ENCODE data around the gene ACVR2B.
A peak's percentile ranks its signal among the peaks of the same experiment; 100 is the strongest.

ACVR2B gene

GRCh38 chr3:38490281-38491030, 36.8 kb downstream of the ACVR2B start:
- Histone ChIP-seq H3K9me3 (ENCODE audit: insufficient read depth, low read depth, low read length) (no peaks in the 10 kb centered on the region), H3K4me1 (ENCODE audit: insufficient read depth, low read length) (no peaks in the 10 kb centered on the region), H3K27me3 (ENCODE audit: insufficient read depth, low read length) (no peaks in the 10 kb centered on the region), H3K4me3 (ENCODE audit: low read length) (no peak overlapping the region), H3K27ac (ENCODE audit: low read depth, low read length) (no peak overlapping the region), H3K9ac (ENCODE audit: low read depth, low read length) (no peak overlapping the region), H3K36me3 (ENCODE audit: insufficient read depth, low read length) (peaks cover 29% of the 10 kb centered on the region)
- 87% methylated on average over 11 of the region's 11 CpGs for WGBS

DNA sequence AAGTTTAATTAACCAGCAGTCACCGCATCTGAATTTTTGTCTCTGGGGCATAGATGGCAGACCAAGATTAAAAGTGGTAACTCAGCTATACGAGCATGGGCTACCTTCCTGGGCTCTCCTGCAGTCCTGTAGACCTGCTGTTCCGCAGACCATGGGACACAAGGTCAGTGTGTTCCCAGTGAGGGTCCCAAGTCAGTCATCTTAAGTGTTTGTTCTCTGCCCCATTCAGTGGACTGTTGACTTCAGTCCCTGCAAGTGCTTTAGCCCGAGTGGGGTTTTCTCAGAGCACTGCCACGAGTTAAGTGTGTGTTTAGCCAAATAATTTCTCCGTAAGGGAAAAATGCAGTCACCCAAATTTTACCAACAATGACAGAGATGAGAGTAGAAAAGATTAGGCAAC, 37.5 kb downstream of the ACVR2B start:
- Histone ChIP-seq H3K4me3 (ENCODE audit: low read length) (no peak overlapping the region), H3K9me3 (ENCODE audit: insufficient read depth, low read depth, low read length) (no peaks in the 10 kb centered on the region), H3K27me3 (ENCODE audit: insufficient read depth, low read length) (no peaks in the 10 kb centered on the region), H3K9ac (ENCODE audit: low read depth, low read length) (no peak overlapping the region), H3K27ac (ENCODE audit: low read depth, low read length) (no peak overlapping the region), H3K36me3 (ENCODE audit: insufficient read depth, low read length) (peaks cover 22% of the 10 kb centered on the region), H3K4me1 (ENCODE audit: insufficient read depth, low read length) (no peaks in the 10 kb centered on the region)
- WGBS, result 95% methylated on average over 6 of the region's 6 CpGs

DNA sequence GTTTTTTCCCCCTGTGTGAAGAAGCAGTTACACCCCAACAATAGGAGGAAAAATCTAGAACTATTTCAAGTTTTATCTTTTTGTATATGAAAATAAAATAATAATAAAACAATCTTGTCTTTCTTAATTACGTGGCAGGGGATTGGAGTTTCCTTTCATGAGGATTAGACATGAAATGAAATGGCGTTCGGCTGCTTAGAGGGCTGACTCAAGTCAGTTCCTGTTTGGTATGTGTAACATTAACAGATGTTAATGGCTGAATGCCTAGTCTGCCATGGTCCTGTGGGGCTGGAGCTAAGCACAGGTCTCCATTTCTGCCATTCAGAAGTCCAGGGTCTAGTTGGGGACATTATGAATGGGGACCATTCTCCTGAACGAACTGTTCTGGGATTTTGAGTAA, 39.3 kb downstream of the ACVR2B start:
- H3K27ac ChIP-seq (ENCODE audit: low read depth, low read length), result no peak overlapping the region
- no peaks in the 10 kb centered on the region for H3K9me3 ChIP-seq (ENCODE audit: insufficient read depth, low read depth, low read length)
- peaks cover 9% of the 10 kb centered on the region for H3K4me1 ChIP-seq (ENCODE audit: insufficient read depth, low read length)
- no peaks in the 10 kb centered on the region for H3K27me3 ChIP-seq (ENCODE audit: insufficient read depth, low read length)
- H3K4me3 ChIP-seq (ENCODE audit: low read length), result no peak overlapping the region
- H3K9ac ChIP-seq (ENCODE audit: low read depth, low read length), result no peak overlapping the region
- WGBS, result 93% methylated on average over 4 of the region's 4 CpGs
- H3K36me3 ChIP-seq (ENCODE audit: insufficient read depth, low read length), result peaks cover 16% of the 10 kb centered on the region

DNA sequence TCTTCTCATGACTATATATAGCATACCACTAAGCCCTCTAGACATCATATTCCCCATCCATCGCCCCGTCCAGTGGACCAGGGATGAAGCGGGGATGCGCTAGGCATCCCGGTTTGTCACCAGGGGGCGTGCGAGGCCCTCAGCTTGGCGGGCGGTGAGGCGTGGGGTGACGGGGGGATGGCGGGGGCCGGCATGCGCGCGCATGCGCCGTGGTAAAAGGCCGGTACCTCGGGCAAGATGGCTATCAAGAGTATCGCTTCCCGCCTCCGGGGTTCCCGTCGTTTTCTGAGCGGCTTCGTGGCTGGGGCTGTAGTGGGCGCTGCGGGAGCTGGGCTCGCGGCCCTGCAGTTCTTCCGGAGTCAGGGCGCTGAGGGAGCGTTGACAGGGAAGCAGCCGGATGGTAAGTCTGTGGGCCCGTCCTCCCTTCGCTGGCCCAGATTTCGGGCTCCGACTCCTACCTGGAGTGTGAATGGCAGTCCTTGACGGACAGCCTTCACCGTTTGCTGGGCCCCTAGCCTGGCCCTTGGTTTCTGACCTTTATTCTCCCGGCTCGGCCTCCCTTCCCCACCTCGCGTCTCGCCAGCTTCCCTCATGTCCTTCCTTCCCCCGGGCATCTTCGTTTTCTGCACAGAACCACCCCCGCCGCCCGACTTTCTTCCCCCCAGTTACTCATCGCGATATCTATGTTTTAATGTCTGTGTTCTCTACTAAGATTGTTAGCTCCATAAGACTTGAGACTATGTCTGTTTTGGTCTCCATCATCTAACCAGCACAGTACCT, 42.6 kb downstream of the ACVR2B start, which contains the start of gene EXOG:
EXOG (plus strand) TSS at position 210 of the 780 bp plus-strand sequence; CDS start at position 238, 28 bp downstream.
- WGBS, result 1% methylated on average over 53 of the region's 53 CpGs
- Histone ChIP-seq H3K36me3 (ENCODE audit: insufficient read depth, low read length) (peaks cover 26% of the 10 kb centered on the region), H3K4me1 (ENCODE audit: insufficient read depth, low read length) (peaks cover 9% of the 10 kb centered on the region), H3K9ac (ENCODE audit: low read depth, low read length) (peak within 1 kb of the TSS; percentile 84), H3K4me3 (ENCODE audit: low read length) (peak within 1 kb of the TSS; percentile 94), H3K27me3 (ENCODE audit: insufficient read depth, low read length) (no peaks in the 10 kb centered on the region), H3K27ac (ENCODE audit: low read depth, low read length) (peak within 1 kb of the TSS; percentile 78), H3K9me3 (ENCODE audit: insufficient read depth, low read depth, low read length) (no peaks in the 10 kb centered on the region)

DNA sequence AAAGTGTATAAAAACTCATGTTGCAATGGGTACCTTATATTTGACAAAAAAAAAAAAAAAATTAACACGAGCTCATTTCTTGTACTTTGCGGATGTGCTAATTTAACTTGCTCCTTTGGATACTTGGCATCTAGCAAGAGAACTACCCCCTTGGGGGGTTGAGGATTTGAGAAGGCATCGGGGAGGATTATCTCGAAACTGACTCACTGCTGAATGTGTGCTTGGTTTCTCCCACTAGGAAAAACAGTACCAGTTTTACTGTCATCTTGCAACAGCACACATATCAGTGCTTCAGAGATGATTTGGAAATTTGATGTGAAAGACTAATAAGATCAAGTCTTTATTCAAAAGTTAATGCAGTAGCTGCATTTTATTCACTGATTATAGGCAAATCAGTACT, 43.3 kb downstream of the ACVR2B start:
- Histone ChIP-seq H3K9me3 (ENCODE audit: insufficient read depth, low read depth, low read length) (no peaks in the 10 kb centered on the region), H3K4me3 (ENCODE audit: low read length) (peak overlapping the region; percentile 94), H3K27me3 (ENCODE audit: insufficient read depth, low read length) (no peaks in the 10 kb centered on the region), H3K27ac (ENCODE audit: low read depth, low read length) (no peak overlapping the region), H3K36me3 (ENCODE audit: insufficient read depth, low read length) (peaks cover 31% of the 10 kb centered on the region), H3K4me1 (ENCODE audit: insufficient read depth, low read length) (peaks cover 9% of the 10 kb centered on the region), H3K9ac (ENCODE audit: low read depth, low read length) (peak overlapping the region; percentile 84; the same call in 1 of the 2 replicates)
- WGBS, result 60% methylated on average over 4 of the region's 4 CpGs

DNA sequence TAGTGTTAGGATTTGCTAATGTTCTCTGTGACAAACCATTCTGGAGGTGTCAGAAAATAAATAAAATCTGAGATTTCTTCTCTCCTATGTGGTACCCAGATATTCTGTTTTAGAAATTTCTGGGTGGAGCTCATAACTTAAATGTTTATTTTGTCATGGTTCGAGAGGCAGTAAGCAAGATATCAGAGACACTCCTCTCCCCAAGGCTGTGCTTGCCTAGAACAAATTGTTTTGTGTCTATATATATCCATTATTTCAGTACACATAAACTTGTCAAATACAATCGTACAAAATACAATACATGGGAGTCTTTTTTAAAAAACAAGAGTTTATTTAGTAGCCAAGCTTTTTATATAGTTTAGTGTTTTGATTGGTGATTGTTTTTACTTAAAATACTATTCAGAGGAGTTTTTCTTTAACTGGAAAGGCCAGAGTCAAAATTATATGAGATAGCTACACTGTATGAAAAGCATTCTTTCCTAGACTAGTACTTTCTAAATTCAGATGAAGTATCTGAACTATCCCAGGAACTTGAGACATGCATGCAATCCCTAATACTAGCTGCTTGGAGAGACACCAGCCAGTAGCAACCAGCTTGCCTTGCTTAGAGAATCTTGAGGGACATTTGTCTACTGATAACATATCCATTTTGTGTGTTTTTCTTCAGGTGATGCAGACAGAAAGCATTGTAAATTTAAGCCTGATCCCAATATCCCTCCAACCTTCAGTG, 47.2 kb downstream of the ACVR2B start:
- no peak overlapping the region for H3K27ac ChIP-seq (ENCODE audit: low read depth, low read length)
- no peak overlapping the region for H3K4me3 ChIP-seq (ENCODE audit: low read length)
- no peaks in the 10 kb centered on the region for H3K9me3 ChIP-seq (ENCODE audit: insufficient read depth, low read depth, low read length)
- no peaks in the 10 kb centered on the region for H3K27me3 ChIP-seq (ENCODE audit: insufficient read depth, low read length)
- peaks cover 63% of the 10 kb centered on the region for H3K36me3 ChIP-seq (ENCODE audit: insufficient read depth, low read length)
- peaks cover 9% of the 10 kb centered on the region for H3K4me1 ChIP-seq (ENCODE audit: insufficient read depth, low read length)
- WGBS, result 100% methylated on average over 1 of the region's 2 CpGs
- H3K9ac ChIP-seq (ENCODE audit: low read depth, low read length), result no peak overlapping the region

DNA sequence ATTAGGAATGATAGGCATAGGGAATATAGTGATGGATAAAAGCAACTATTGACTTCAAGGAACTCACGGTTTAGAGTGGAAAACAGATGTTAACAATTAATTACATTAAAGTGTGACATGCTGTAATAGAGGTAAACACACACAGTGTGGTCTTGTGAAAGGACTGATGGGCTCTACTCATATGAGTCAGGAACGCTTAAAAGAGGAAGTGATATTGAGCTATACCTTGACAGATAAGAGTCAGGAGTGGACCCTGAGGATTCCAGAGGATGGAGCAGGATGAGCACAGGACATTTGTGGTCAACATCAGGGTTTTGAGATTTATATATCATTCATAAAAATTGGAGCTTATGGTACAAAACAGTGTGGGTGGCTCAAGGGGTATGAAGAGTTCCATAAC, 53.4 kb downstream of the ACVR2B start:
- WGBS, result 94% methylated on average over 2 of the region's 2 CpGs

GRCh38 chr3:38509732-38510131, 56.0 kb downstream of the ACVR2B start:
- H3K27me3 ChIP-seq (ENCODE audit: insufficient read depth, low read length), result no peaks in the 10 kb centered on the region
- H3K4me3 ChIP-seq (ENCODE audit: low read length), result no peak overlapping the region
- no peak overlapping the region for H3K27ac ChIP-seq (ENCODE audit: low read depth, low read length)
- H3K36me3 ChIP-seq (ENCODE audit: insufficient read depth, low read length), result peaks cover 82% of the 10 kb centered on the region
- 90% methylated on average over 1 of the region's 2 CpGs for WGBS
- no peak overlapping the region for H3K9ac ChIP-seq (ENCODE audit: low read depth, low read length)
- no peaks in the 10 kb centered on the region for H3K4me1 ChIP-seq (ENCODE audit: insufficient read depth, low read length)
- H3K9me3 ChIP-seq (ENCODE audit: insufficient read depth, low read depth, low read length), result no peaks in the 10 kb centered on the region

More for the DNA sequence above, 53.4 kb downstream of the ACVR2B start:
- Histone ChIP-seq H3K27me3 (ENCODE audit: insufficient read depth, low read length) (no peaks in the 10 kb centered on the region), H3K9ac (ENCODE audit: low read depth, low read length) (no peak overlapping the region), H3K27ac (ENCODE audit: low read depth, low read length) (no peak overlapping the region), H3K36me3 (ENCODE audit: insufficient read depth, low read length) (peaks cover 86% of the 10 kb centered on the region), H3K4me1 (ENCODE audit: insufficient read depth, low read length) (no peaks in the 10 kb centered on the region), H3K9me3 (ENCODE audit: insufficient read depth, low read depth, low read length) (no peaks in the 10 kb centered on the region), H3K4me3 (ENCODE audit: low read length) (no peak overlapping the region)

- Histone ChIP-seq H3K27ac (ENCODE audit: low read depth, low read length) (no peak overlapping the region), H3K4me1 (ENCODE audit: insufficient read depth, low read length) (no peaks in the 10 kb centered on the region), H3K4me3 (ENCODE audit: low read length) (no peak overlapping the region), H3K9ac (ENCODE audit: low read depth, low read length) (no peak overlapping the region), H3K27me3 (ENCODE audit: insufficient read depth, low read length) (no peaks in the 10 kb centered on the region), H3K36me3 (ENCODE audit: insufficient read depth, low read length) (peaks cover 73% of the 10 kb centered on the region), H3K9me3 (ENCODE audit: insufficient read depth, low read depth, low read length) (no peaks in the 10 kb centered on the region)
These were observed 56.9 kb downstream of the ACVR2B start for GRCh38 chr3:38510631-38511030.

GRCh38 chr3:38511546-38511945, 57.9 kb downstream of the ACVR2B start:
- Histone ChIP-seq H3K9me3 (ENCODE audit: insufficient read depth, low read depth, low read length) (no peaks in the 10 kb centered on the region), H3K4me1 (ENCODE audit: insufficient read depth, low read length) (no peaks in the 10 kb centered on the region), H3K36me3 (ENCODE audit: insufficient read depth, low read length) (peaks cover 66% of the 10 kb centered on the region), H3K9ac (ENCODE audit: low read depth, low read length) (no peak overlapping the region), H3K4me3 (ENCODE audit: low read length) (no peak overlapping the region), H3K27ac (ENCODE audit: low read depth, low read length) (no peak overlapping the region), H3K27me3 (ENCODE audit: insufficient read depth, low read length) (no peaks in the 10 kb centered on the region)
- WGBS, result 95% methylated on average over 3 of the region's 3 CpGs

DNA sequence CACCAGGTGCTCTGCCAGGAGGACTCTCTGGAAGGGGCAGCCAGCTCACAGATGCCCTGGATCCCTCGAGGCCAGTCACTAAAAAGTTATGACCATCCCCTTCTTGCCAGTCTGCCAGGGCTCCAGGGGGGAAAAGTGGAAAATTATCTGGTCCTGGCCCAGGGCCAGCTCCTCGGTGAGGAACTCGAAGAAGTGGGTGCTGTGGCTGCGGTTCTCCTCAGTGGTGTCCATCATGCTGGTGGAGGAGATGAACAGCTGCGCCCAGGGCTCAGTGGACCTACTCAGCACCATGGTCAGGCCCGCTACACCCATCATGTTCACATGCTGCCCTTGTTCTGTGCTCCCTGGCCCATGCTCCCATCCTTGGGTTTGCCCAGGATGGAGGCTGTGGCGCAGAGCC, 61.7 kb downstream of the ACVR2B start:
- H3K9ac ChIP-seq (ENCODE audit: low read depth, low read length), result no peak overlapping the region
- no peaks in the 10 kb centered on the region for H3K9me3 ChIP-seq (ENCODE audit: insufficient read depth, low read depth, low read length)
- H3K4me1 ChIP-seq (ENCODE audit: insufficient read depth, low read length), result peaks cover 17% of the 10 kb centered on the region; the same call in 1 of the 2 replicates
- WGBS, result 97% methylated on average over 7 of the region's 7 CpGs
- H3K36me3 ChIP-seq (ENCODE audit: insufficient read depth, low read length), result peaks cover 36% of the 10 kb centered on the region
- H3K27me3 ChIP-seq (ENCODE audit: insufficient read depth, low read length), result no peaks in the 10 kb centered on the region
- no peak overlapping the region for H3K4me3 ChIP-seq (ENCODE audit: low read length)
- no peak overlapping the region for H3K27ac ChIP-seq (ENCODE audit: low read depth, low read length)
